ENCODE results near the gene PRRC2A.
"Not testable (repeated sequence)": the region's sequence is repeated elsewhere in the genome, so short reads cannot be mapped to it uniquely, and the experiment has no call there.

PRRC2A gene

DNA sequence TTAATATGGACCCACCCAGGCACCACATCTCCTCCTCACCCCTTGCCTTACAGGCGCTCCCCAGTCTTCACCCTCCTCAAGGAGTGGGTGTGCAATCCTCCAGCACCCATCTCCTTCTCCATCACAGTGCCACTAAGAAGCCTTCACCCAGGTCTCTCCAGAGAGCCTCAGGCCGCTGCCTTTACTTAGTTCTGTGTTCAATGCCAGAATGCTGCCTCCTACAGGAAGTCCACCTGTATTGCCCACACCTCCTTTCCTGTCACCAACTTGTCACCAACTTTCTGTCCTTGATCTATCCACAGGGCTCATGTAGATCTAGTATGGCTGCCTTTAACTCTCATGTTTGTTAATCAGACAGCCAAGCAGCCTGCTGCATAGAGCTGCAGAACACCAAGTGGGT, 35.0 kb upstream of the PRRC2A start:
- no peak for DNase-seq (ENCODE audit: low read depth in 2 of 2)

DNA sequence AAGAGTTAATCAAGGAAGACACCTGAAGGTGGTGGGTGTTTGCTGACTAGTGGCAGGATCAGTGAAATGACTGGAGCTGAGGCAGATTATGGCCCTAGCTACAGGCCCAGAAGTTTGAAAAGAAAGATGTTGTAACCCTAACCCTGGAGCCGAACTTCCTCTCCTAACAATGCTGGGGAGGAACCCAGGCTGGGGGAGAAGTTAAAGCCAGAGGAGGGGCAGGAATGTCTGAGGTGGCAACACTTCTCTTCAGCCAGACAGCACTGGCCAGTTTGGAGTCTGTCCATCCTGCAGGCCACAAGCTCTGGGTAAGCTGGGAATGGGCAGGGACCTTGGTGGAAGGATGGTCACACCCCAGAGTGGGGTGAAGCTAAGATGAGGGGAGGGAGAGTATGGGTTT, 34.5 kb upstream of the PRRC2A start, which contains the start of gene LST1:
Gene LST1 (plus strand): TSS at position 270 of the 400 bp plus-strand sequence. CDS start 1,023 bp downstream, outside the sequence.
- DNase-seq (ENCODE audit: low read depth in 2 of 2), result no peak

DNA sequence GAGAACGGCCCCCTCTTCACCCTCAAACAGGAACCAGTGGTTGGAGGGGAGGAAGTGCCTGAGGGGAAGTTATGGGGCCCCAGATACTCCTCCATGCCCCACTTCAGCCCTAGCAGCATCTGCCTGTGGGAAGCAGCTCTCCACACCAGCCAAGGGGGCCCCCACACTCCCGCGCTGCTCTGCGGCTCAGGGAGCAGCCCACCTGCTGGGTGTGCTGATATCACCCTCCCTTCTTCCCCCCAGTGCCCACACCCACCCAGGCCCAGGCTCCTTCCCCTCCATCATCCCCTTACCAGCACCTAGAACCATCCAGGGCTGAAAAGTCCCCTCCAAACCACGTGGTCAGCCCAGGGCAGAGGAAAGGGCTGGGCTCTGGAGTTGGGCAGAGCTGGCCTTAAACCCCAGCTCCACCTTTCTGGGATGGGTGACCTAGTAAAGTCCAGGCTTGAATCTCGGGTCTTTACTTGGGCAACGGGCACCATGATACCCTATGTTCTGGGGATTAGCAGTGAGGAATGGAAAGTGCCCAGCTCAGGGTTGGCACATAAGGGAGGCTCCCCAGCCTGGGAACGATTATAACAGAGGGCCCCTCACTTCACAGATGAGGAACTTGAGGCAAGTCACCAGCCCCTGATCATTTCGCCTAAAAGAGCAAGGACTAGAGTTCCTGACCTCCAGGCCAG, 33.8 kb upstream of the PRRC2A start:
- DNase-seq (ENCODE audit: low read depth in 2 of 2), result no peak

DNA sequence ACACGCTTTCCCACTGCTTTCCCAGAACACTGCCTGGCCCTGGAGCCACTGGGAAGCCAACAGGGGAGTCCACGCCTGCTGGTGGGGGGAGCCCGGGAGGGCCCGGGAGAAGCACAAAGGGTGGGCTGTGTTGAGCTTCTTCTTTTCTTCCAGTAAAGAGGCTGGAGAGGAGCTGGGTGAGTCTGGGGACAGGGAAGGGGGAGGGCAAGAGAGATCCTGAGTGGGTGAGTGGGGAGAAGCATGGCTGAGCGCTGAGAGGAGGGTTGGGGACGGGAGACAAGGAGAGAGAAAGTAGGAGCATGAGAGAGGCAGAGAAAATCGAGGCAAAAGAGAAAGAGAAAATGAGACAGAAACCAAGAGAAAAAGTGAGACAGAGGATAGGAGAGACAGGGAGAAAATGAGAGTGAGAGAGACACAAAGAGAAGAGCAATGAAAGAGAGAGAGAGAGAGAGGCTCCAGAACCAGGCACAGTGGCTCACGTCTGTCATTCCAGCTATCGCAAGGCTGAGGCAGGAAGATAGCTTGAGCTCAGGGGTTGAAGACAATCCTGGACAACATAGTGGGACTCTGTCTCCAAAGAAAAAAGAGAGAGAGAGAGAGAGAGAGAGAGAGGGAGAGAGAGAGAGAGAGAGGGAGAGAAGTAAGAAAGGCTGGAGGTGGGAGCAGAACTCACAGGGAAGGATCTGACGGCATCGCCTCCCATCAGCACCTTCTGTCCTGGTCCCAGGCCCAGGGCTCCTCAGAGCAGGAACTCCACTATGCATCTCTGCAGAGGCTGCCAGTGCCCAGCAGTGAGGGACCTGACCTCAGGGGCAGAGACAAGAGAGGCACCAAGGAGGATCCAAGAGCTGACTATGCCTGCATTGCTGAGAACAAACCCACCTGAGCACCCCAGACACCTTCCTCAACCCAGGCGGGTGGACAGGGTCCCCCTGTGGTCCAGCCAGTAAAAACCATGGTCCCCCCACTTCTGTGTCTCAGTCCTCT, 32.4 kb upstream of the PRRC2A start:
- no peak for DNase-seq (ENCODE audit: low read depth in 2 of 2)

DNA sequence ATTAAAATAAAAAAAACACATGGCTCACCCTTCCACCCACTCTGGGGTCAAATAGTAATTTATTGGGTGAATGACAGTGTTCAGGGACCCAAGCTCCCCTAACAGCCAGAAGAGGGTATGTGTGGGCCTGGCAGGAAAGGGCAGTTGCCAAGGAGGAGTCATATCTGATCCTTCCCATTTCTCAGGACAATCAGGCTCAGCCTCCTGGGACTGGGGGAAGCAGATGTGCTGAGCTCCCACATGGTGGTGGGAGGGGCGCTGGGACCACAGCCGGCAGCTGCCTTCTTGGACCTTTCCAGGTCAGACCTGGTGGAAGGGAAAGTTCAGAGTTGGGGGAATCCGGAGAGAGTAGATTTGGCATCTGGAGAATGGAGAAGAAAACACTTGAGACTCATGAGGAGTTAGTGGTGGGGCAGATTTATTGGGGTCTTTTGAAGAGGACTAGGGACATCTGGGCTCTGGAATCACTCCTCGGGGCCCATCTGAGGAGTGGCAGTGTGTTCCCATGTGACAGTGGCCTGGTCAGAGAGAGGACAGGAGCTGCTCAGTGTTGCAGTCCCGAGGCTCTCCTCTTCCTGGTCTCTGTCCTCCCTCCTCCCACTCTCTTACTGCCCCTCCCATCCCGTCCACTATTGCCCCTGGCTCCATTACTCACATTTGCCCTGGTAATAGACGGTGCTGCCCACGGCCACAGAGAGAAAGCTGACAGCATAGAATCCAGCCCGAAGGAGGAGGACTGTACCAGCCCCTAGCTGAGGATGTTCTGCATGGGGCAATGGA, 31.5 kb upstream of the PRRC2A start:
- no peak for DNase-seq (ENCODE audit: low read depth in 2 of 2)

DNA sequence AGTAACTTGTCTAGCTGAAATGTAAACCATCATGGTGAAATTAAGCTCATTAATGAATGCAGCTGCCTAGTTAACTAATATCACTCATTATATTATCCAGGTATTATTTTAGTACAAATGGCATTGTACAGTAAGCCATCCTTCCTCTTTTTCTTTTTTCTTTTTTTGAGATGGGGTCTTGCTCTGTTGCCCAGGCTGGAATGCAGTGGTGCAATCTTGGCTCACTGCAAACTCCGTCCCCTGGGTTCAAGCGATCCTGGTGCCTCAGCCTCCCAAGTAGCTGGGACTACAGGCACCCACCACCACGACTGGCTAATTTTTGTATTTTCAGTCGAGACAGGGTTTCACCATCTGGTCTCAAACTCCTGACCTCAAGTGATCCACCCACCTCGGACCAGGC, 29.8 kb upstream of the PRRC2A start:
- not testable (repeated sequence) for DNase-seq (ENCODE audit: low read depth in 2 of 2)

DNA sequence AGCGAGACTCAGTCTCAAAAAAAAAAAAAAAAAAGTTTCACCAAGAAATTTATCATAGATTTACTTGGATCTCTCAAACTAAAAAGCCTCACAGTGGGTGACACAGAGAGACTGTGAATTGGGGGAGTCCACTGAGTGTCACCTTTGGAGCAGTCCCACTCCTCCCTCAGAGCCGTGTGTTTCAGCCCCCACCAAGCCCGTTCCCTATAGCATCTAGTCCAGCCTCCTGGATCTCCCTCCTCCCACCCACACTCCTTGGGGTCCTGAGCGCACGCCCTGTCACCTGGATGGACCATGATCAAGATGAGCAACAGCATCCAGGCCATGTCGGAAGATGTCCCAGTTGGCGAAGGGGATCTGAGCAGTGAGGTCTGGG, 28.1 kb upstream of the PRRC2A start:
- DNase-seq (ENCODE audit: low read depth in 2 of 2), result no peak

DNA sequence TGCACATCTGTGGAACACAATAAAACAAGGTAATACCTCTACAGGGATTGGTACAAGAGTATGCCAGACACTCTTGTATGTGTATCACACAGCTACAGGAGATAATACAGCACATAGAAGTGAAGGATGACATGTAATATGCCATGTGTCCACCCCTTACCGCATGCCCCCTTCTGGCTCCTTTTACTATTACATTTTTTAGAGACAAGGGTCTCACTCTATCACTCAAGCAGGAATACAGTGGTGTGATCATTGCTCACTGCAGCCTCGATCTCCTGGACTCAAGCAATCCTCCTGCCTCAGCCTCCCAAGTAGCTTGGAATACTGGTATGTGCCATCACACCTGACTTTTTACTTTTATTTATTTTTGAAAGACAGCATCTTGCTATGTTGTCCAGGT, 23.5 kb upstream of the PRRC2A start:
- peak in 1 of 2 donors; percentile 48 for DNase-seq (ENCODE audit: low read depth in 2 of 2)

DNA sequence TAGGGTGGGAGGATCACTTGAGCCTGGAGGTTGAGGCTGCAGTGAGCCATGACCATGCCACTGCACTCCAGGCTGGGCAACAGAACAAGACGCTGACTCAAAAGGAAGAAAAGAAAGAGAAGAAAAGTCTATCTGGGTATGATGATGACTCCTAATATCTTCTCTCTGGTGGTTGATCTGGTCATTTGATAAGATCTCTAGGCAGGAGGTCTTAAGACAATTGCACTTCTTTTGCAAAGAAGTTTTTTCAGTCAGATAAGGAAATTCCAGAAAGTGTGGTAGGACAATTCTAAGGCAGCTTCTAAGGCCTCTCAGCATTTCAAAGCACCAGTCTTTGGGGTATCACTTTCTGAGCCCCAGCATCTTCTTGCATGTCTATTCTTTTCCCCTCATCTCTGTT, 13.2 kb upstream of the PRRC2A start:
- DNase-seq (ENCODE audit: low read depth in 2 of 2), result no peak

DNA sequence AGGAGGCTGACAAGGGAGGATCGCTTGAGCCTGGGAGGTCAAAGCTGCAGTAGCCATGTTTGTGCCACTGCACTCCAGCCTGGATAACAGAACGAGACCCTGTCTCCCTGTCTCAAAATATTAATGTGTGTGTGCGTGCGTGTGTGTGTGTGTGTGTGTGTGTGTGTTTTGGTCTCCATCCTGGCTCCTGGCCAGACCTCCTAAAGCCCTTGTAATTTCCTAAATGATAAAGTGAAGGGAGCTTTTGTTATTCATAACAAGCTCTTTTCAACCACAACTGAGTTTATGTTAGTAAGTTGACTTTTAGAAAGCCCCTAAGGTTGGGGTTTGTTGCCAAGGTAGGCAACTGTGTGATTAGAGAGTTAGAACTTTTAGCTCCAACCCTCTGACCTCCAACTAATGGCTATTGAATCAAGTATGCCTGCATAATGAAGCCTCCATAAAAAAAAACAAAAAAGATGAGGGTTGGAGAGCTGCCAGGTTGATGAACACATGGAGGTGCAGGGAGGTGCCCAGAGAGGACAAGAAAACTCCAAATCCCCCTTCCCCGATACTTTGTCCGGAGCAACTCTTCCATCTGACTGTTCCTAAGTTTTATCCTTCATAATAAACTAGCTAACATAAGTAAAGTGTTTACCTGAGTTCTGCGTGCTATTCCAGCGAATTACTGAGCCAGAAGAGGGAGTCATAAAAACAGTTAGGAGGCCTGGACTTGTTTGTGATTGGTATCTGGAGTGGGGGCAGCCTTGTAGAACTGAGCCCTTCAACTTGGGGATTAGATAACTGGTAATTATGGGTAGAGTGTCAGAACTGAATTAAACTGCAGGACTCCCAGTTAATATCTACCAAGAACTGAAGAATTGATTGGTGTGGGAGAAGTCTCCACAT, 10.8 kb upstream of the PRRC2A start:
- DNase-seq (ENCODE audit: low read depth in 2 of 2), result no peak

DNA sequence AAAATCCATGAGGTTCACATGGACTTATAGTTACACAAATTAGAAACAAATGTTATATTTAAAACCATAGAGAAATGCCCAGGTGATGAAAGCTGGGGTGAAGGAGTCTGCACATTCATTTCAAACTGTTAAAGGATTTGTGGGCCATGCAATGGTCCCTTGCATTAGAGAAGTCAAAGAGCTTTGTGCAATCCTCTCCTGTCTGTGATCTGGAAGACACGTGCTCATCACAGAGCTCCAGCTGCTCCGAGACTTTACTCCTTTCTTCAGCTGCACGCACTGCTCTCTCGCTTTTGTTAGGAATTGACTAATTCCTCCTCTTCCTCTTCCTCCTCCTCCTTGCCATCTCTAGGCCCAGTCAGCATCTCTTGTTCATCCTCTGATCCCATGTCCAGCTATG, 9.5 kb upstream of the PRRC2A start:
- DNase-seq (ENCODE audit: low read depth in 2 of 2), result no peak

DNA sequence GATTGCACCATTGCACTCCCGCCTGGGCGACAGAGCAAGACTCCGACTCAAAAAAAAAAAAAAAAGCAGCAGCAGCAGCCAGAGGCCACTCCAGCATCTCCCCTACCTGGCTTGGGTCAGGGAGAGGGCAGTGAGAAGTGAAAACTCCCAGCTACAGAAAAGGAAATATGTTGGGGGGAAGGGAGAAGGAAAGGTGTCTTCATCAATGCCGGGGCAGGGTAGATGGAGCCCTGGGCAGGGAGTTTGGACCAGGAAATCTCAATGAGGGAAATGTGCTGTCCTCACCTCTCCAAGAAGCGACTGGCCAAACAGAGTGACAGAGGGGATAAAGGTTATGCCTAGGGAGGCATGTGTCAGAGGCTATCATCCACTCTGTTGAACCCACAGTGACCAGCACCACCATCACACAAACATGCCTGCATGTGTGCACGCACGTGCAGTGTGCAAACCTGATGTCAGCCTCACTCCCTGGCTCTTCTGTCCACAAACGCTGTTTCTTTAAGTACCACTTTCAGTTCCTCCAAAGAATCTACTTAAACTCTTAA, 6.4 kb upstream of the PRRC2A start:
- no peak for DNase-seq (ENCODE audit: low read depth in 2 of 2)

DNA sequence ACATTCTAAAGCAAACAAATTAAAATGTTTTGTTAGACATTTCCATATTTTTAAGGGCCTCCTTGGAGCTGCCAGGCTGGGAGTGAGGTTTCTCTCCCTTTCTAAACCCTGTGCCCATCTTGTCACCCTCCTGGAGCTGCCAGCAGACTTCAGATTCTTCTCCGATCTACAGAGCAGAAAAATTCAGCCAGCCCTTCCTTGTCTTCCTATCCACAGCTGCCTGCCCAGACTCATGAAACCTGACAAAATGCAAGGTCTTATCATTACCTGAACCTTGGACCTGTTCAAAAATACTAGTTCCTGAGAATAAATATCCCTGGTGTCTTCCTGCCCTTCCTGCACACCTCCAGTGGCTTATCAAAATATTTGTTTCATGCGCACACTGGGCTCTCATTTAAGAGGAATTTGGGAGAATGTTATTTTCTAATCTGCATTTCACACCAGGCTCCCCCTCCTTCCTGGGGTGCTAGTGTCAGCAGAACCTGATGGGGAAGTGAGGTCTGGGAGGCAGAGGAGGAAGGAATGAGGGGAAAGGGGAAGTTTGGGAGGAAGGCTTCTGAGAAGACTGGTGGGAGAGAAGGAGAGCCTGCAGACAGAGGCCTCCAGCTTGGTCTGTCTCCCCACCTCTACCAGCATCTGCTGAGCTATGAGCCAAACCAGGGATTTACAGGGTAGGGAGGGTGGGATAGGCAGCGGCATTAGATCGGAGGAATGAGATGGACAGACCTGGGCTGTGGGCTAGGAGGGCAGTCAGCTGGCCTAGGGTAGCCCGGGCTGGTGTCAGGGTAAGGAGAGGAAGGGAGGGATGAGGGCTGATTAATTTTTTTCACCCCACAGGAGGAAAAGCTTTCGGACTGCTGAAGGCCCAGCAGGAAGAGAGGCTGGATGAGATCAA, 5.6 kb upstream of the PRRC2A start, which contains the start of gene AIF1:
Gene AIF1 (plus strand): TSS at position 551 of the 895 bp plus-strand sequence. CDS start 96 bp downstream, at position 647.
- DNase-seq (ENCODE audit: low read depth in 2 of 2), result no peak

DNA sequence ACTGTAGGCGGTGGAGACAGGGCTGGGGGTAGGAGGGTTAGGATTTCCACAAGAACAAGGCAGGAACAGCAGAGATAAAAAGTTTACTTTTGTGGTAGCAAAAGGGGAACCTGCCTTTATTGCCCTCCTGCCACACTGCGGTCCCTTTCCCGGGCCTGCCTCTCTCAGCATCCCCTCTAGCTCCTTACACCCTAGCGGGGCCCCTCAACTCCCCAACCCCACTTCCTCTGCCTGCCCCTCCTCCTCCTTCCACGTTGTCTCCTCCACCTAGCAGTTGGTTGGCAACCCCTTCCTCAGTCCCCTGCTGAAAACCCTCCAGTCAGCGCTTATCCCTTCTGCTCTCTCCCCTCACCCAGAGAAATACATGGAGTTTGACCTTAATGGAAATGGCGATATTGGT, 4.8 kb upstream of the PRRC2A start:
- DNase-seq (ENCODE audit: low read depth in 2 of 2), result no peak

DNA sequence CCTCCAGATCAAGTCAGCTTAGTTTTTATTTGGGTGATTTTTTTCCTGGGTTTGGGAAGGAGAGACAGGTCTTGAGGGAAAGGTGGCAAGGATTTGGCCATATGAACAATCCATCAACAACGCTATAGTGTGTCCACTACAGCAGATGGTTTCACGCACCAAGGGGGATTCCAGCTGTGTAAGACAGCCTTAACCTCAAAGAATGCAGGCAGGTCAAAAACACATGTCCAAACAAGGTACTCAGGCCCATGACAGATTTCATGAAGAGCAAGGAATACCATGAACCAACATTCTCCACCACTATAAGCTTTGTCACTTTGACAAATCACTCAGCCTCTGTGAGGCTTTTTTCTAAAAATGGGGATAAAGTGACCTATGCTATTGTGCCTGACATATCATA, 3.5 kb upstream of the PRRC2A start:
- no peak for DNase-seq (ENCODE audit: low read depth in 2 of 2)

DNA sequence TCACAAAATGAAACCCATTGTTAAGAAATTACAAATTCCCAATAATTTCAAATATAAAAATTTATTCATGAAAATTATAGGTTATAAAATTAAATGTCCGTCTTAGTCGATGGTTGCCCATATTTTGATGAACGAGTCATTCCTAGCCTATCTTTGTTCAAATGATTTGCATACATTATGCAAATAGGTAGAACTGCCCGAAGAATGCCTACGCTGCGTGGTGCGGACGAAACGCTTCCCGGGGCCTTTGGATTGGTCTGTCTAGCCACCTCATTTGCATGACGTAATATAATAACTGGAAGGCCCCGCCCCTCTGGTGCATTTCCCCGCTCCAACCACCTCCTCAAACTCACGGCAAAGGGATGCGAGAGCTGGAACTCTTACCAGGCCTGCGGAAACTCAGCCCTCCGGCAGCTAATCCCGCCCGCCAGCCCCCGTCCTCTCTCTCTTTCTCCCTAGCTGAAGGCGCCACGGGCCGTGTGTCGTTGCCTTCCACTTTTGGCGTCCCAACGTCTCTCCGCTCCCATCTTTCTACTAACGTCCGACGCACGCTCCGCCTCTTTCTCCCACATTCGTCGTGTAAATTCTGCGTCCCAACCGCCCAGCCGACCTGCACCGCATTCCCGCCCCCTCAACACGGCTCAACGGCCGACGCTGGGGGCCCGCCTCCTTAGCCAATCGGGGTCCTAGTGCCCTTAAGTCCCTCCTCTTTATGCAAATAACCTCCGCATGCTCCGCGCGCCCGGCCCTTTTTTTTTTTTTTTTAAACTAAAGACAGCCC, 520 bp upstream of the PRRC2A start:
- peak; percentile 88 to 96 for DNase-seq (ENCODE audit: low read depth in 2 of 2)

DNA sequence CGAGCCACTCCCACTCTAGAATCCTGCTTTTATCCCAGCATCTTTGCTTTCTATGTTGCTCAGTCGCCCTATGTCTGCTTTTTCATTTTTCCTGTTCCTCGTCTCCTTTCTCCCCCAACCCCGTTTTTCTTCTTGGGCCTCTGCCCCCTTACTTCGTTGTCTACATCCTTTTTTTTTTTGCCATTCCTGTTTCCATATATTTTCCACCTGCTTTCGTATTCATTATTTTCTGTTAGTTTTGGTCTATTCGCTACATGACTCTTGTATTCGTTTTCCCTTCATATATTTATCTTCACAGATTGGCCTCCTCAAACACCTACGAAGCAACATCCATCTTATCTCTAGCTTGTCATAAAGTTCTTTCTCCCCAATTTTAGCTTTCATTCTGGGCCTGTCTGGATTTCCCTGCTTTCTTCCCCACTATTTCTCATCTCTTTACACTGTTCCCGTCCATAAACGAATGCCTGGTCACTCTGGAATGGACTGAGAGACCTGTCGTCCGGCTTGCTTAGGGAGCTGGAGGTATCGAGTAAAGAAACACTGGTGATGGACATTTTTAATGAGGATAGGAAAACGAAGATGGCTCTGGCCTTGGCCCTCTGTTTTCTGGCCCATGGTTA, 915 bp downstream of the PRRC2A start:
- DNase-seq (ENCODE audit: low read depth in 2 of 2), result no peak

DNA sequence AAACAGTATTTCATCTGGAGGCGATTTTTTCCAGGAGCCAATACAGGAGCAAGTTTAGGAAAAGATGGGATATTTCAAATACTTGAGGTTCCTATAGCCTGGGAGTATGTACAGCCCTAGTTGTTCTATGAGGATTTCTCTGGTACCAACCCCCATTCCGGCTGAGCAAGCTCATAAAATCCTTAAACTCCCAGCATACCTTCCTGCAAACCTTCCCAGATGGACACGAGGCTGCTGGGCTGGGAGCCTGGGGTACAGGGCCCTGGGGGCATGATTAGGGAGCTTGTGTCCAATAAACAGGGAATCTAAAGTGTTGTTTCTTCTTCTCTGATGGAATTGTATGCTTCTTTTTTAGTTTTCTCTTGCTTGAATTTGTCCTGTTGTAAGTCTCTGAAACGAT, 1.5 kb downstream of the PRRC2A start:
- DNase-seq (ENCODE audit: low read depth in 2 of 2), result no peak

Measured in stimulated activated CD4-positive, alpha-beta T cell treated with anti-CD3 and anti-CD28 coated beads, Interleukin-1b, Interleukin-23, amount 100 ng/mL, for 4 hours (primary cell).